Measurements from ENCODE around the gene ADH1B. TPM values are rescaled to one million over a fixed set of nuclear protein-coding genes. Genes with fewer than 3 reads are reported as not detected.
"Not testable (repeated sequence)": the region's sequence is repeated elsewhere in the genome, so short reads cannot be mapped to it uniquely, and the experiment has no call there.

The ADH1B gene
- total RNA-seq, 3 donors from 2014 or later (not counting 1 experiment from before 2014, with no cell fraction given) = not detected

GRCh38 chr4:99323756-99324155 lies 2.6 kb upstream of the ADH1B start:
- Mint-ChIP-seq H3K9me3 (peaks cover 0 to 2% of the 10 kb centered on the region in 2 donors), H3K36me3 (no peaks in the 10 kb centered on the region), H3K27me3 (ENCODE audit: low read depth in 2 of 2) (peaks cover 0 to 4% of the 10 kb centered on the region in 2 donors), H3K27ac (no peak overlapping the region), H3K4me1 (no peaks in the 10 kb centered on the region), H3K4me3 (no peak overlapping the region)
- intact Hi-C loops (cut with micrococcal nuclease) = no loop called here
- H3K4me1 ChIP-seq (ENCODE audit: control insufficient read depth, insufficient read depth, low read length) = no peaks in the 10 kb centered on the region
- ATAC-seq (no peak), DNase-seq (no peak)
- WGBS (ENCODE audit: insufficient coverage) = 100% methylated on average over 1 of the region's 1 CpG
- H3K27me3 ChIP-seq (ENCODE audit: control insufficient read depth, insufficient read depth, low read length) = no peaks in the 10 kb centered on the region
- no peaks in the 10 kb centered on the region for H3K36me3 ChIP-seq (ENCODE audit: control insufficient read depth, insufficient read depth, low read length)
- no peaks in the 10 kb centered on the region for H3K9me3 ChIP-seq (ENCODE audit: control insufficient read depth, insufficient read depth, low read length)
- no peak overlapping the region for H3K4me3 ChIP-seq (ENCODE audit: low read length)
- TF ChIP-seq, protein P1, sequence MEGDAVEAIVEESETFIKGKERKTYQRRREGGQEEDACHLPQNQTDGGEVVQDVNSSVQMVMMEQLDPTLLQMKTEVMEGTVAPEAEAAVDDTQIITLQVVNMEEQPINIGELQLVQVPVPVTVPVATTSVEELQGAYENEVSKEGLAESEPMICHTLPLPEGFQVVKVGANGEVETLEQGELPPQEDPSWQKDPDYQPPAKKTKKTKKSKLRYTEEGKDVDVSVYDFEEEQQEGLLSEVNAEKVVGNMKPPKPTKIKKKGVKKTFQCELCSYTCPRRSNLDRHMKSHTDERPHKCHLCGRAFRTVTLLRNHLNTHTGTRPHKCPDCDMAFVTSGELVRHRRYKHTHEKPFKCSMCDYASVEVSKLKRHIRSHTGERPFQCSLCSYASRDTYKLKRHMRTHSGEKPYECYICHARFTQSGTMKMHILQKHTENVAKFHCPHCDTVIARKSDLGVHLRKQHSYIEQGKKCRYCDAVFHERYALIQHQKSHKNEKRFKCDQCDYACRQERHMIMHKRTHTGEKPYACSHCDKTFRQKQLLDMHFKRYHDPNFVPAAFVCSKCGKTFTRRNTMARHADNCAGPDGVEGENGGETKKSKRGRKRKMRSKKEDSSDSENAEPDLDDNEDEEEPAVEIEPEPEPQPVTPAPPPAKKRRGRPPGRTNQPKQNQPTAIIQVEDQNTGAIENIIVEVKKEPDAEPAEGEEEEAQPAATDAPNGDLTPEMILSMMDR (IDR thresholded peaks at IDR 0.05) = no peak
- no peak overlapping the region for H3K27ac ChIP-seq (ENCODE audit: low read length)

DNA sequence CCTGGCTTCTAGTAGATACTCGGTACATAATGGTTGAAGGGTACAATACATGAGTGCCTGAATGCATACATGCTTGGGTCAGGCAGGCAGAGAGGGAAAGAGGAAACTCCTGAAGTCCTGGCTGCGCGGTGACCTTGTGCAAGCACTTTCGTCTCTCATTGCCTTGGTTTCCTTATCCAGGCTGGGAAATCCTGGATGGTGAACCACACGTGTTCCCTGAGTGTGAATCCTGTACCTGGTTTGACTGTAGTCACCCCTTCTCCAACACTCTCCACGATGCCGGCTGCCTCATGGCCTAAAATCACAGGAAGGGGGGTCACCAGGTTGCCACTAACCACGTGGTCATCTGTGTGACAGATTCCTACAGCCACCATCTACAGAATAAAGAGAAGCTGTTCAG lies 3.4 kb downstream of the ADH1B start:
- H3K4me1 Mint-ChIP-seq; DNase-seq; H3K27ac ChIP-seq (ENCODE audit: low read length); H3K4me3 Mint-ChIP-seq; H3K4me3 ChIP-seq (ENCODE audit: low read length); H3K27me3 ChIP-seq (ENCODE audit: control insufficient read depth, insufficient read depth, low read length); H3K9me3 ChIP-seq (ENCODE audit: control insufficient read depth, insufficient read depth, low read length); H3K27me3 Mint-ChIP-seq (ENCODE audit: low read depth in 2 of 2); H3K36me3 Mint-ChIP-seq; intact Hi-C loops (cut with micrococcal nuclease); ATAC-seq; H3K9me3 Mint-ChIP-seq; H3K27ac Mint-ChIP-seq; H3K36me3 ChIP-seq (ENCODE audit: control insufficient read depth, insufficient read depth, low read length); H3K4me1 ChIP-seq (ENCODE audit: control insufficient read depth, insufficient read depth, low read length): not testable (repeated sequence)
- WGBS (ENCODE audit: insufficient coverage) = 92% methylated on average over 7 of the region's 8 CpGs

GRCh38 chr4:99317354-99317753 lies 3.8 kb downstream of the ADH1B start:
- ATAC-seq (no peak), DNase-seq (no peak)
- no peaks in the 10 kb centered on the region for H3K36me3 Mint-ChIP-seq
- Histone ChIP-seq H3K27ac (ENCODE audit: low read length) (no peak overlapping the region), H3K27me3 (ENCODE audit: control insufficient read depth, insufficient read depth, low read length) (no peaks in the 10 kb centered on the region), H3K4me1 (ENCODE audit: control insufficient read depth, insufficient read depth, low read length) (no peaks in the 10 kb centered on the region), H3K4me3 (ENCODE audit: low read length) (no peak overlapping the region), H3K9me3 (ENCODE audit: control insufficient read depth, insufficient read depth, low read length) (no peaks in the 10 kb centered on the region), H3K36me3 (ENCODE audit: control insufficient read depth, insufficient read depth, low read length) (no peaks in the 10 kb centered on the region)
- intact Hi-C loops (cut with micrococcal nuclease) = no loop called here
- no peak overlapping the region for H3K4me3 Mint-ChIP-seq
- H3K9me3 Mint-ChIP-seq = peaks cover 0 to 2% of the 10 kb centered on the region in 2 donors
- 86% methylated on average over 3 of the region's 3 CpGs for WGBS (ENCODE audit: insufficient coverage)
- no peak overlapping the region for H3K27ac Mint-ChIP-seq
- TF ChIP-seq, protein P1 (IDR thresholded peaks at IDR 0.05) = no peak
- H3K27me3 Mint-ChIP-seq (ENCODE audit: low read depth in 2 of 2) = peaks cover 0 to 4% of the 10 kb centered on the region in 2 donors
- no peaks in the 10 kb centered on the region for H3K4me1 Mint-ChIP-seq

DNA sequence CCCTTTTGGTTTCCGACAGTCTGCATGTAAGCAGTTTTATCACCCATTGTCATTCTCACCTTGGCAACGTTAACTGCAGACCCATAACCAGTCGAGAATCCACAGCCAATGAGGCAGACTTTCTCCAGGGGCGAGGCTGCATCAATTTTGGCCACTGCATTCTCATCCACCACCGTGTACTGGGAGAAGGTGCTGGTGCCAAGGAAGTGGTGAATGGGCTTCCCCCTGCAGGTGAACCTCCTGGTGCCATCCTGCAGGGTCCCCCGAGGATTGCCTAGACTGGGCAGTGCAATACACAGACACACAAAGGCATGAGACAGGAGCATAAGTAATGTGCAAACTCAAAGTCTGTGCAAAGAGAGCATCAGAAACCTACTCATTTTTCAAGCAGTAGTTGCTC lies 5.4 kb downstream of the ADH1B start:
- Mint-ChIP-seq H3K4me1 (no peaks in the 10 kb centered on the region), H3K27ac (no peak overlapping the region), H3K4me3 (no peak overlapping the region), H3K27me3 (ENCODE audit: low read depth in 2 of 2) (peaks cover 0 to 4% of the 10 kb centered on the region in 2 donors), H3K9me3 (peaks cover 0 to 2% of the 10 kb centered on the region in 2 donors), H3K36me3 (no peaks in the 10 kb centered on the region)
- H3K27me3 ChIP-seq (ENCODE audit: control insufficient read depth, insufficient read depth, low read length) = no peaks in the 10 kb centered on the region
- TF ChIP-seq, protein P1 (IDR thresholded peaks at IDR 0.05) = no peak
- H3K36me3 ChIP-seq (ENCODE audit: control insufficient read depth, insufficient read depth, low read length) = no peaks in the 10 kb centered on the region
- H3K9me3 ChIP-seq (ENCODE audit: control insufficient read depth, insufficient read depth, low read length) = no peaks in the 10 kb centered on the region
- no peak for DNase-seq
- no peaks in the 10 kb centered on the region for H3K4me1 ChIP-seq (ENCODE audit: control insufficient read depth, insufficient read depth, low read length)
- intact Hi-C loops (cut with micrococcal nuclease) = no loop called here
- no peak overlapping the region for H3K4me3 ChIP-seq (ENCODE audit: low read length)
- H3K27ac ChIP-seq (ENCODE audit: low read length) = no peak overlapping the region
- ATAC-seq = no peak
- 73% methylated on average over 6 of the region's 6 CpGs for WGBS (ENCODE audit: insufficient coverage)
